HG02870 (cell line): ENCODE results near the gene MAPK4.
"Not testable (repeated sequence)": the region's sequence is repeated elsewhere in the genome, so short reads cannot be mapped to it uniquely, and the experiment has no call there.

ENCODE experiments used
- ATAC-seq: cut with Tn5 transposase; IDR thresholded peaks from one replicate; pipeline ENCODE4 v1.9.1; 2021; ENCODE audit warnings: mild to moderate bottlenecking, moderate library complexity; ENCODE audit not compliant: unreplicated experiment

Gene MAPK4

DNA sequence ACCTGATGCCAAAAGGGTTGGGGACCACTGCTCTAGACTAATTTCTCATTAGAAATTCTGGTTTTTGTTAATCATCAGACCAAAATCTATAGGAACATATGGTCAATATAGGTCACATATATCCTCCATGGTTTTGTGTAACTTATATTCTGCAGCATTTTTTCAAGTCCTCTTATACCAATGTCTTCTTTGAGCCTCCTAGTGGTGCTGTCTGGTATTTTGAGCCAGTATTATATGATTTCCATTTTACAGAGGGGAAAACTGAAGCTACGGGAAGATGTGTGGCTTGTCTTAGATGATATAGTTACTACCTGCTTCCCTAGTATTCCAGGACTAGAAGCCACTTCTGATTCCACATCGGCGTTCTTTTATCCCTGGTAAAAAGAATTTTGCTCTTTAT, 13.8 kb downstream of the MAPK4 start:
- ATAC-seq, result no peak

DNA sequence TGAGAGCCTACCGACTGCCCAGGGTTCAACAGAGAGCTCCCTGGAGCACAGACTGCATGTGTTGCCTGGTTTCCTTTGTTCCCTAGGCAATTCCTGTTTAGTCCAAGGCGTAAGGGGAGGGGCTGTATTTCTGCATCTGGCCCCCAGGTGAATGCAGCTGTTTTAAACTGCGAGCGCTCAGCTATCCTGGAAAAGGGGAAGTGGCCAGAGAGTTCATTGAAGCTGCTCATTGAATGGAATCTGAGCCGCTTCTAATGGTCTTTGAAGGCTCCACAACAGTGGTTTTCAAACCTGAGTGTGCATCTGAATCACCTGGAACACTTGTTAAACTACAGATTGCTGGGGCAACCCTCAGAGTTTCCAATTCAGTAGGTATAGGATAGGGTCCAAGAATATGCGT, 18.1 kb downstream of the MAPK4 start:
- ATAC-seq, result no peak

DNA sequence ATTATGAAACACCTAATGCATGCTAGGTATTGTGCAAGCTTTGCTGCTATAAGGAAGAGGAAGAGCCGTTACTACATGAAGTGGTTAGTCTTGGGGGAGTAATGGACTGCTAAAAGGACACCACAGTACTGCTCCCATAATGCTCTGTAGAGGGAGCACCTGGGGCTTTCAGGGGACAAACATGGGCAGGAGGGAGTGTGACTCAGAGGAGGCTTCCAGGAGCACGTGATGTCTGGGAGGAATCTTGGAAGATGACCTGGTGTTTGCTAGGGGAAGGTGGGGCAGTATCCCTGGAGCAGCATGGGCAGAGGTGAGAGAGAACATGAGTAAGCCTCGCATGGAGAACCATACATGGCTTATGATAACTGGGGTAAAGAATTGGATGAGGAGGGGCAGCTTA, 18.8 kb downstream of the MAPK4 start:
- no peak for ATAC-seq

DNA sequence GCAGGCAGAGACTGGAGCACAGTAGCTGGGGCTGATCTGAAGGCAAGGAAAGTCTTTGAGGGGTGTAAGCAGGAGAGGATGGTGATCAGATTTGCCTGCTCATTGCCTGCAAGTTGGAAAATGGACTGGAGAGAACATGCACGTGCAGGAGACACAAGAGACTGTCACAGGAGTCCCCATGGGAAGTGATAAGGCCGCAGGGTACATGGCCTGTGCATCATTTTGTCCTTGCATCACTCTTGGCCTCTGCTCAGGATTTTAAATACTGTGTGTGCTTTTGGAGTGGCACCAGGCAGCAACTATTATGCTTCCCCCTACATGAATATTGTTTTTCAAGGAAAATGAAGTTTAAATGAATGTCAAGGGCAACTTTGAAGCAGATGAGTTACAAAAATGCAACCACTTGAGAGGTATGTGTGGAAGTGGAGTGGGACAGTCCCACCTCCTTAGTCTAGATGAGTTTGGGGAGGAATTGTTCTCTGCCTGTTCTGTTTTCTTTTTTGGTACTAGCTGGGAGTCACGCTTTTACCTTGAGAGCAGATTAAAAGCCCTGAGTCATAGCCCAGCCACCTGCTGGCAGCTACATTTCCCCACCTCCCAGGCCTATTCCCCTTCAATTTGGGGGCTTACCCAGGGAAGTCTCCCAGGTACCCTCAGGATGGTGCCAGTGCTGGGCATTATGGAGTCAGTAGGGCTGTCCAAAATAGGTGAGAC, 19.3 kb downstream of the MAPK4 start:
- ATAC-seq, result no peak

DNA sequence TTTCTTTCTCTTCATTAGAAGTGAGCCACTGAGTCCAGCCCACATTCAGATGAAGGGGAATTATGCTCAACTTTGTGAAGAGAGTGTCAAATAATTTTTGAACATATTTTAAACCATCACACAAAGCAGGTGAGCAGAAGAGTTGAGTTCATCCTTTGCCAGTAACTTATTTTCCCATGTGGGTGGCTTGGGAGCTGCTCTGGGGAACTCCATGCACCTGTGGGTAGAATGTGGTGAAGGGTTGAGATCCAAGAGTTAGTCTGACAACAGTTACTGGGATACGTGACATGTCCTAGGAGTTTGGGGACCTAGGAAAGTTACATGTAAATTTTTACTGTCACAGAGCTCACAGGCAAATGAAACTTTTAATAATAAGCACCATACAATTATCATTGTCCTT, 21.6 kb downstream of the MAPK4 start:
- no peak for ATAC-seq

DNA sequence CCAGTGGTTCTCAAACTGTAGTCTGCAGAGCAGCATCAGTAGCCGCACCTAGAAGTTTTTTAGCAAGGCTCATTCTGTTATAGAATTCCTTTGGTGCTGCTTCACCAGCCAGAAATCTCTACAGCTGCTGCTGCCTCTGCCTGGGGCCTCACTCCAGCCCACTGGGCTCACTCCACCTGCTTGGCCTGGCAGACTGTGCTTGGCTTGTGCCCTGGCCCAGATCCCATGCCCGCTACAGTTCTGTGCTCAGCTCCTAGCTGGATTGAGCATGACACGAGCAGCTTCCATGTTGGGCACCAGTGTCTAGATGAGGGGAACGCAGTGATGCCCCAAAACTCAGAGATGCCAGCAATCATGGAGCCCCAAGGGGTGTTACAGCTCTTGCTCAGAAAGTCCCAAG, 22.6 kb downstream of the MAPK4 start:
- ATAC-seq, result no peak

DNA sequence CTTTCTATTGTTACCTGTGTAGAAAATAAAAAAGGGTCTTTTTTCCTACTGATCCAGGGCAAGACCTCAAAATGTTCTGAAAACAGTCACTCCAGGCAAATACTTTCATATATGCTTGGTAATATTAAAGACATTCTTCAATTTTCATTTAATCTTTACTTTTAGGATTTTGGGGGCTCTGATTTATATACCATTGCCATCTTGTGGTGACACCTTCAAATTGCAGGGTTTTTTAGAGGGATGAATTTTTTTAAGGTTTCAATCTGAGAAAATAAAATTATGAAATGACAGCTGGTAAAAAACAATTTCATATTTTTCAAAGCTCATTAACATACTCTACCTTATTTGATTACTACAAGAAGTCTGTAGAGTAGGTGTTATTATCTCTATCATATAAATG, 26.8 kb downstream of the MAPK4 start:
- ATAC-seq, result no peak

DNA sequence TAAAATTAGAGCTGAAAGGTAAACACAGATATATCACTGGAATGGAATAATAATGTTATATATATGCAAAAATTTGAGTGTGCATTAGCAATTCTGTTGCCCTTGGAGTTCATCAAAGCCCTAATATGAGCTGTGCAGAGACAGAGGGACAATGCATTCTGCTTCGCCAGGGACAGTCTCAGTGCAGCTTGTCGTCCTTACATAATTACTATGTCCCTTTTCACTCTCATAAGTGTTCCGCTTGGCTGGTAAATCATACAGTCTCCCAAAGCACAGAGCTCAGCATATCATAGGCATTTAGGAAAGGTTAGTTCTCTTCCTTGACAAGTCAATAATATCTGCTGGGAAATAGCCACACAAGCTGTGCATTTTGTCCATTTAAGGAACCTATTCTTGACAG, 30.7 kb downstream of the MAPK4 start:
- ATAC-seq, result no peak

DNA sequence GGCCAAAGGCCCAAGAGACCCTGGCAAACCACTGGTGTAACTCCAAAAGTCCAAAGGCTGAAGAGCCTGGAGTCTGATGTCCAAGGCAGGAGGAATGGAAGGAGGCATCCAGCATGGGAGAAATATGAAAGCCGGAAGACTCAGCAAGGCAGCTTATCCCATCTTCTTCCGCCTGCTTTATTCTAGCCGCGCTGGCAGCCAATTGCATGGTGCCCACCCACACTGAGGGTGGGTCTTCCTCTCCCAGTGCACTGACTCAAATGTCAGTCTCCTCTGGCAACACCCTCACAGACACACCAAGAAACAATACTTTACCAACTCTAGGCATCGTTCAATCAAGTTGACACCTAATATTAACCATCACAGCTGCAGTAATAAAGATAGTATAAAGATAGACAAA, 34.1 kb downstream of the MAPK4 start:
- no peak for ATAC-seq

DNA sequence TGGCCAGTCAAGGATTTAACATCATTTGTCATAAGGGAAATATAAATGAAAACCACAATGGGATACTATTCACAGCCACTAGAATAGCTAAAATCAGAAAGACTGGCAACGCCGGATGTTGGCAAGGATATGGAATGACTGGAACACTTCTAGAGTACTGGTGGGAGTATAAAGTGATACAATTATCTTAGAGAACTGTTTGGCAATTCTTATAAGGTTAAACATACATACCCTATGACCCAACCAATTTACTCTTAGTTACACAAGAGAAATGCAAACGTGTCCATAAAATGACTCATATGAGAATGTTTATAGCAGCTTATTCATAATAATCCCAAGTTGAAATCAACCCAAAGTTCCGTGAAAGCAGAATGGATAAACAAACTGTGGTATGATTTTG, 35.1 kb downstream of the MAPK4 start:
- no peak for ATAC-seq

DNA sequence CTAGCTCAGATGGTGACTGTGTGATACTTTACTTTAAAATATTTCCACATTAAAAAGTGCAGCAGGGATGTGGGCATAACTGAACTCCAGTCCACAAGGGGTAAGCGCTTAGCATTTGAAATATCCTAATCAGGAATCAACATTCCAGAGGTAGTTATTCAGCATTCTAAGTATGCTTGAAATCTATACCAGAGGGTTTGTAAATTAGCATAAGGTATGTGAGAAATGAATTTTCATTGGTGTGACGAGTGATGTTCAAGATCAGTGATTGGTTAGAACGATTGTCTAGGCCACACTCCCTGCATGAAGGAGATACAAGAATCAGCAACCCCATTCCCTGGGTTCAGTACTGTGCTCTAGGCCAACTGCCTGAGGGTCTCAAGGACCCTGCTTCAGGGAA, 42.6 kb downstream of the MAPK4 start:
- no peak for ATAC-seq

DNA sequence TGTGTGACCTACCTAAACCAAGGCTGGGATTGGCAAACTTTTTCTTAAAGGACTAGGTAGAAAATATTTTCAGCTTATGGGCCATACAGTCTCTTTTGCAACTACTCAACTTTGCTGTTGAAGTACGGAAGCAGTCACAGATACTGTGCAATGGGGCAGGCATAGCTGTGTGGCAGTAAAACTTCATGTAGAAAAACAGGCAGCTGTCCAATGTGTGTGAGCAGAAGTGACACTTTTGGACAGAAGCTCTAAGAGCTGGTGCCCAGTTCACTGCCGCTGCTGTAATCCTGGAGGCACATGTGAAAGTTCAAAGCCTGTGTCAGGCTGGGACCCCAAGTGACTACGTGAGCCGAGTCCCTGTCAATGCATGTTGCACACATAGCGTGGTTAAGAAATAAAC, 46.7 kb downstream of the MAPK4 start:
- ATAC-seq, result no peak

DNA sequence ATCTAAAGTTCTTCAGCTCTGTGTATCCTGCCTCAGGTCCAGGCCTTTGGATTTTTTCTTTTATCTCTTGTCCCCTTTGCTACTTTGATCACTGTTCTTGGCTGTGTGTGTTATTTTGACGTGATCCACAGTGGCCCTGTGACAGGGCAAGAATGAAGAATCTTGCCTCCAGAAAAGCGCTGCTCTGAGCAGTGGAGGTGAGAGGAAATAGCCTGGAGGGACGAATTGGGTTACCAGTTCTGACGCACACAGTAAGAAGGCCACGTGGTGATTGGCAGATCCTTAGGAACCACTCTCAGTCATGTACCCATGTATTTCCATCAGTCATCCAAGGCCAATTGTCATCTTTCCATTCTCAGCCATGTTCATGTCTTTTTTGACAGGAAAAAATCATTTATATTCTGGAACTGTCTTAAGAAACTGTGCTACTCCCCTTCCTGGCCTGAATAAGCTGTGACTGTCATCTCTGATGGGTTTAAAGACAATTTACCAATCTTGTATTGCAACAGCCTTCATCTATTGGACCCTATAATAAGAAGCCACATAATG, 47.6 kb downstream of the MAPK4 start:
- ATAC-seq, result no peak

DNA sequence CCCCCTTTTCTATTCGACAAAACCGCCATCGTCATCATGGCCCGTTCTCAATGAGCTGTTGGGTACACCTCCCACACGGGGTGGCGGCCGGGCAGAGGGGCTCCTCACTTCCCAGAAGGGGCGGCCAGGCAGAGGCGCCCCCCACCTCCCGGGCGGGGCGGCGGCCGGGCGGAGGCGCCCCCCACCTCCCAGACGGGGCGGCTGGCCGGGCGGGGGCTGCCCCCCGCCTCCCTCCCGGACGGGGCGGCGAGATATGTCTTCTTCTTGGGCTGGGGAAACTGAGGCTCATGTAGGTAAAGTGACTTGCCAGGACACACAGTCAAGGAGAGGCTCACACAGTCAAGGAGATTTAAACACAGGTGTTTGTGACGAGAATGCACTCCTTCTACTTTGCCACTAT, 49.3 kb downstream of the MAPK4 start:
- not testable (repeated sequence) for ATAC-seq

DNA sequence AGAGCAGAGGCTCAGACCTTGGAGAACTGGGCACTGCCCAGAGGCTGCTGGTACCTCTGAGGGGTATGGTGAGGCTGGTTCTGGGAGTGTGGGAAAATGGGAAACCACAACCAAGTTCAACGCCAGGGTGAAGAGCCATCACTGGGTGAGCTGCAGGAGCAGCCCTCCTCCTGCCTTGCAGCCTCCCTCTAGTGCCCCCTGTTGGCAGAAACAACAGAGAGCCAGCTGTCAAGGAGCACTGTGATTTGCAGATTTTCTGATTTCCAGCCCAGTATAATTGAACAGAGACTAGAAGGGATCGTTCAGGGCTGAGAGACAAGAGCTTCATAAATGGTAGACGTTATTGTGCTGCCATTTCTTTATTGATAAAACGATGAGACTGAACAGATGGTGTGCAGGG, 50.5 kb downstream of the MAPK4 start:
- no peak for ATAC-seq

DNA sequence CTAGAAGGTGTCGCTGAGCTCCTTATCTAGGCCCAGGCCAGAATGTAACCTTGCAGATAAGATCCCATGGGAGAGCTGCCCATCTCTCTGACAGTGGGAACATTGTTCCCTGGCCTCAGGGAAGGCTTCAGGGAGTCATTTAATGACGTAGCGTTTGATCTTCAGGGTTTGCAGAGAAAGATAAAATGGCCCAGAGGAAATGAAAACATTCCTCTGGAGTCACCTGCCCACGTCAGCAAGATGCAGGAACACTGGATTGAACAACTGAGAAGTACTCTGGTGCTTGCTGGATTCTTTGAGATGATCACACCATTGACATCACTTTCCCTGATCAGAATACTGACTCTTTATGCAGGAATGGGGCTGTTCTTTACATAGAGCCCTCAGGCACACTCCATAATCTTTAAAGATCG, 51.6 kb downstream of the MAPK4 start:
- no peak for ATAC-seq

DNA sequence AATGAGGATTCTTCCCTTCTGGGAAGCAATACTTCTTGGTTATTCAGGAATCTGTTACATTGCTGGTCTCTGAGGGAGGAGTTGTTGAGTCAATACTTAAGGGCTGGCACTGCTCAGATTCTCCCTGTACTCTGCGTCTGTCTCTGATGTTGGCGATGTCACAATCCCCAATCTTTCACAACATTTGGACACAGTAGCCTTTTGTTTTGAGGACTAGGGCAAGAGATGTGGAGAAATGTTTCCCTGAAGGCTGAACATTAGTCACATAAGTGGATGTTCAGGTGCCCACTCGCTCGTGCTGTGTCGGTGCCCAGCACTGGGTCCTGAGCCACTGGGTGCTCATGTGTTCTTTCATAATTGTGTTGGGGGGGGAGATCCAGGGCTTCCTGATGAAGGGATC, 55.0 kb downstream of the MAPK4 start:
- ATAC-seq, result no peak

DNA sequence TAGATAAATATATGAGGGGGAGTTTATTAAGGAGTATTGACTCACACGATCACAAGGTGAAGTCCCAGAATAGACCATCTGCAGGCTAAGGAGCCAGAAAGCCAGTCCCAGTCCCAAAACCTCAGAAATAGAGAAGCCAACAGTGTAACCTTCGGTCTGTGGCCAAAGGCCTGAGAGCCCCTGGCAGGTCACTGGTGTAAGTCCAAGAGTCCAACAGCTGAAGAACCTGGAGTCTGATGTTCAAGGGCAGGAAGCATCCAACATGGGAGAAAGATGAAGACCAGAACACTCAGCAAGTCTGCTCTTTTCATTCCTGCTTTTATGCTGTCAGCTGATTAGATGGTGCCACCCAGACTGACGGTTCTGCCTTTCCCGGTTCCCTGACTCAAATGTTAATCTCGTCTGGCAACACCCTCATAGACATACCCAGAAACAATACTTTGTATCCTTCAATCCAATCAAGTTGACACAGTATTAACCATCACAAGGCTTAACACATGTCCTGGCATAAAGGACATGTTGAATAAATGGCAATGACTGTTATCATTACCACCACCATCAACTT, 56.7 kb downstream of the MAPK4 start:
- ATAC-seq, result no peak

DNA sequence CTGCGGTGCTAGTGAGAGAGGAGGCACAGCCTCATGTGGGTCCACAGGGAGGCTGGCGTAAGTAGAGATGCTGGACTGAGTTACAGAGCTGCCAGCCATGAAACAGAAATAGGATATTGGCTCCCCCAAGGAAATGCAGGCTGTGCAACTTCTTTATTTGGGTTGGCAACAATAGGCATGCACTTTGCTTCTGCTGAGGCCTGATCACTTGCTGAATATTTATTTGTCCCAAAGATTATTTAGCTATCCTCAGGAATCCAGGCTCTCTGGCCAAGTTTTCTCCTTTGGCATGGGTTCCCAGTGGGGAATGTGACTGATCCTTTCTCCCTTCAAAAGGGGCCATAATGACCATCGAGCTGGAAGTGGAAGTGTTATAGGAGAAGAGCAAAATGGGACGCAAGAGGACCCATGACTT, 60.0 kb downstream of the MAPK4 start:
- no peak for ATAC-seq

DNA sequence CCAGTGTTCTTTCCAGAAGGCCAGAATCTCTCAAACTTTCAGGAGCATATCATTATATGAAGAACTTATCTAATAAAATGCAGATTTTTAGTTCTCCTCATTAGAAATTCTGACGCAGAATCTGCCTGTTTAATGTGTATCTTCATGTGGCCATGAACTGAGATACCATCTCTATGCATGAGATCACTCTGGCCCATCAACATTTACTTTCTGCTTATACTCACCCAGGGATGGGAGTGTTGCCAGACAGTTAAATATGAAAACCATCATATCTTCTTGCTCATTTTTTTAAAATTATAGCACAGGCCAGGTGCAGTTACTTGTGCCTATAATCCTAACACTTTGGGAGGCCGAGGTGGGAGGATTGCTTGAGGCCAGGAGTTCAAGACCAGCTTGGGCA, 60.4 kb downstream of the MAPK4 start:
- no peak for ATAC-seq

DNA sequence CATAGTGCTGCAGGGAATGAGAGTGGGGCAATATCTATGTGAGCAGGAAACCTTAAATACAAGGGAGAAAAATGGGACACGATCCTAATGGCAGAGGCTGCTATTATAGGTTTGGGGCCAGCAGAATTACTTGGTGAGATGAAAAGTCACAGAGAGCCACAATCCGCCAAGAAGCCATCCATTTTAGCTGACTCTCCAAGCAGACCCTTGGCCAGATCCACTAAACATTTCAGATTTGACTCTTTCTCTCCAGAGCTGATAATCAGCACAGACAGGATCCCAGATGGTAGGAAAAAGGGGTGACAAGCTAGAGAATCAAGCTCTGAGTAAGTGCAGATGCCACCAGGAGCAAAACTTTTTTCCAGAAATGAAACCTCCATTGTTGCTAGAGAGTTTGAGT, 61.5 kb downstream of the MAPK4 start:
- no peak for ATAC-seq

DNA sequence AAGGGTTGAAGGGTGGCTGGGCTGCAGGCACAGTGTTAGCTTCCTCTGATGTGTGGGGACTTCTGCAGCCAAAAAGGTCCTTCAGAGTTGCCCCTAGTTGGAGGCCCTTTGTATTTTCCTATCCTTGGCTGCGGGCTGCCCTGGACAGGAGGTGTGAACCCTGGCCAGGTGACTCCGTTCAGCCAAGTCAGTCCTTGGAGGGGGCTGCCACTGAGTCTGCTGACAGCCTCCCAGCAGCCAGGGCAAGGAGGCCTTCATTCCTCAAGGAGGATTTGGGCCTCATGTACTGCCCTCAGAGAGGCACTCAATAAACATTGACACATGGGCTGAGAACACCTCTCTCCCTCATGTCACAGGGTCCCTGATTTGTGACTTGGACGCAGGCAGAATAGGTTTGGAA, 62.4 kb downstream of the MAPK4 start:
- no peak for ATAC-seq

DNA sequence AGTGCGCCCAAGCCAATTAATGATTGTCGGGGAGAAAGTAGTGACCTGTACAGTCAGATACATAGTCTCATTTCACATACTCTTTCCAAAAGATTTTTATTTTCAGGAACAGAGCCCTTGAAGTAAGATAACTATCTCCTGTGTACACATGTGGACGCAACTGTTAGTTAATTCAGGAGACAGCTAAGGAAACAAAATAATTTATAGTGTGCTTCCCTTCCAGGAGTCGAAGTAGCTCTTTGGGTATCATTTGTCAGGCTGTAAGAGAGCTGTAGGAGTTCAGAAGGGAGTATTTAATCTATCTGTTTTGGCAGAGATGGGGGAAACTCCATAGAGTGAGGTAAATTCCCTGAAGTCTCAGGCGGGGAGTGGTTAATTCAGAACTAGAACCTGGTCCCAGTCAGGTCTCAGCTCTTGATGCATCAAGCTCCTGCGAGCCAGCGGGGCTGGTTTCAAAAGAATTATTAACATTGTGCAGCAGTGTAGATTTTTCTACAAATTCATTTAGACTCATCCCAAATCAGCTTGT, 63.0 kb downstream of the MAPK4 start:
- ATAC-seq, result no peak
